ENCODE results near the gene PTPN7. TPM values are rescaled to one million over a fixed set of nuclear protein-coding genes. Genes with fewer than 3 reads are reported as not detected.

Gene PTPN7
- total and polyA plus RNA-seq, 2 of the 13 experiments (the other 11 are each of a cell fraction or from before 2014, with no cell fraction given) = not detected

DNA sequence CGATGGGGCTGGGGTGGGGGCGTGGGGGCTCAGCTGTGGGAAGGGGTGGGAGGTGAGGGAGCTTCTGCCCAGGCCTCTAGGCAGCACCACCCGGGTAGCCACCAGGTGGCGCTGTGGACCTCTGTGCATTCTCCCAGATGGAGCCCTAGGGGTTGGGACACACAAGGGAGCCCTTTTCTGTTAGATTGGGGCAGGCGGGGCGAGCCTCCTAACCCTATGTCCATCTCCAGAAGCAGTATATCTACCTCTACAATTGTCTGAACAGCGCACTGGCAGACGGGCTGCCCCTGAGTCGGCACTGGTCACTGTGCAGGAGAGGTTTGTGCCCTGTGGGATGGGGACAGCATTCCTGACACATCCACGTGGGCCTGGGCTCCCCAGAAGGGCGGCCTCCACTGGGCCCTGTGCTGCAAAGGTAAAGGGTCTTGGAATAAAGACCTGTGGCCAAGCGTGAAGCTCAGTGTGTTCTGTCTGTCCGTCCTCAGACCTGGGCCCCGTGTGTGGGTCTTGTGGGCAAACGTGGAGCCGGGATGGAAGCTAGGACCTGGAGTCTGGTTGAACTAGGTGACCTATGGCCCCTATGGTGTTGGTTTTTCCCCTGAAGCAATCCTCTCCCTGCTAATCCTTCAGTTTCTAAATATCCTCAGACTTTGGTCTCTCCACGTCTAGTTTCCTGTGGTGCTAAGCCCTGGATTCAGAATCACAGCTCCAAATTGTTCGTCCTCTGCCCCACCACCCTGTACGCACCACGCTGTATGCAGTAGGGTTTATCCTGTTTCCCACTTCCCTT, 28.8 kb upstream of the PTPN7 start (continued):
- TF ChIP-seq, protein P1, sequence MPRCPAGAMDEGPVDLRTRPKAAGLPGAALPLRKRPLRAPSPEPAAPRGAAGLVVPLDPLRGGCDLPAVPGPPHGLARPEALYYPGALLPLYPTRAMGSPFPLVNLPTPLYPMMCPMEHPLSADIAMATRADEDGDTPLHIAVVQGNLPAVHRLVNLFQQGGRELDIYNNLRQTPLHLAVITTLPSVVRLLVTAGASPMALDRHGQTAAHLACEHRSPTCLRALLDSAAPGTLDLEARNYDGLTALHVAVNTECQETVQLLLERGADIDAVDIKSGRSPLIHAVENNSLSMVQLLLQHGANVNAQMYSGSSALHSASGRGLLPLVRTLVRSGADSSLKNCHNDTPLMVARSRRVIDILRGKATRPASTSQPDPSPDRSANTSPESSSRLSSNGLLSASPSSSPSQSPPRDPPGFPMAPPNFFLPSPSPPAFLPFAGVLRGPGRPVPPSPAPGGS (CRISPR knock-in tag; IDR thresholded peaks at IDR 0.05) = 0 out of 2 replicates have a peak, but pooled peaks have one; percentile 57
- TF ChIP-seq ZNF598 (CRISPR knock-in tag; IDR thresholded peaks at IDR 0.05; ENCODE audit: borderline replicate concordance) (0 out of 2 replicates have a peak, but pooled peaks have one; percentile 45), ATF6 (CRISPR knock-in tag; conservative IDR thresholded peaks at IDR 0.05) (no peak), IKZF1 (IDR thresholded peaks at IDR 0.05) (no peak), SSRP1 (CRISPR knock-in tag; IDR thresholded peaks at IDR 0.05) (no peak), PPARG (CRISPR knock-in tag; conservative IDR thresholded peaks at IDR 0.05) (no peak; the same call in 1 of the 2 replicates), MEIS2 (CRISPR knock-in tag; IDR thresholded peaks at IDR 0.05) (peak; percentile 33; the same call in 1 of the 2 replicates), ZNF350 (CRISPR knock-in tag; IDR thresholded peaks at IDR 0.05; ENCODE audit: borderline replicate concordance, low read depth) (peak; percentile 28; the same call in 1 of the 2 replicates), MTA3 (CRISPR knock-in tag; IDR thresholded peaks at IDR 0.05) (no peak)
- TF ChIP-seq, protein P2, sequence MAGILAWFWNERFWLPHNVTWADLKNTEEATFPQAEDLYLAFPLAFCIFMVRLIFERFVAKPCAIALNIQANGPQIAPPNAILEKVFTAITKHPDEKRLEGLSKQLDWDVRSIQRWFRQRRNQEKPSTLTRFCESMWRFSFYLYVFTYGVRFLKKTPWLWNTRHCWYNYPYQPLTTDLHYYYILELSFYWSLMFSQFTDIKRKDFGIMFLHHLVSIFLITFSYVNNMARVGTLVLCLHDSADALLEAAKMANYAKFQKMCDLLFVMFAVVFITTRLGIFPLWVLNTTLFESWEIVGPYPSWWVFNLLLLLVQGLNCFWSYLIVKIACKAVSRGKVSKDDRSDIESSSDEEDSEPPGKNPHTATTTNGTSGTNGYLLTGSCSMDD (CRISPR knock-in tag; IDR thresholded peaks at IDR 0.05) = no peak
- TF ChIP-seq, protein P3, sequence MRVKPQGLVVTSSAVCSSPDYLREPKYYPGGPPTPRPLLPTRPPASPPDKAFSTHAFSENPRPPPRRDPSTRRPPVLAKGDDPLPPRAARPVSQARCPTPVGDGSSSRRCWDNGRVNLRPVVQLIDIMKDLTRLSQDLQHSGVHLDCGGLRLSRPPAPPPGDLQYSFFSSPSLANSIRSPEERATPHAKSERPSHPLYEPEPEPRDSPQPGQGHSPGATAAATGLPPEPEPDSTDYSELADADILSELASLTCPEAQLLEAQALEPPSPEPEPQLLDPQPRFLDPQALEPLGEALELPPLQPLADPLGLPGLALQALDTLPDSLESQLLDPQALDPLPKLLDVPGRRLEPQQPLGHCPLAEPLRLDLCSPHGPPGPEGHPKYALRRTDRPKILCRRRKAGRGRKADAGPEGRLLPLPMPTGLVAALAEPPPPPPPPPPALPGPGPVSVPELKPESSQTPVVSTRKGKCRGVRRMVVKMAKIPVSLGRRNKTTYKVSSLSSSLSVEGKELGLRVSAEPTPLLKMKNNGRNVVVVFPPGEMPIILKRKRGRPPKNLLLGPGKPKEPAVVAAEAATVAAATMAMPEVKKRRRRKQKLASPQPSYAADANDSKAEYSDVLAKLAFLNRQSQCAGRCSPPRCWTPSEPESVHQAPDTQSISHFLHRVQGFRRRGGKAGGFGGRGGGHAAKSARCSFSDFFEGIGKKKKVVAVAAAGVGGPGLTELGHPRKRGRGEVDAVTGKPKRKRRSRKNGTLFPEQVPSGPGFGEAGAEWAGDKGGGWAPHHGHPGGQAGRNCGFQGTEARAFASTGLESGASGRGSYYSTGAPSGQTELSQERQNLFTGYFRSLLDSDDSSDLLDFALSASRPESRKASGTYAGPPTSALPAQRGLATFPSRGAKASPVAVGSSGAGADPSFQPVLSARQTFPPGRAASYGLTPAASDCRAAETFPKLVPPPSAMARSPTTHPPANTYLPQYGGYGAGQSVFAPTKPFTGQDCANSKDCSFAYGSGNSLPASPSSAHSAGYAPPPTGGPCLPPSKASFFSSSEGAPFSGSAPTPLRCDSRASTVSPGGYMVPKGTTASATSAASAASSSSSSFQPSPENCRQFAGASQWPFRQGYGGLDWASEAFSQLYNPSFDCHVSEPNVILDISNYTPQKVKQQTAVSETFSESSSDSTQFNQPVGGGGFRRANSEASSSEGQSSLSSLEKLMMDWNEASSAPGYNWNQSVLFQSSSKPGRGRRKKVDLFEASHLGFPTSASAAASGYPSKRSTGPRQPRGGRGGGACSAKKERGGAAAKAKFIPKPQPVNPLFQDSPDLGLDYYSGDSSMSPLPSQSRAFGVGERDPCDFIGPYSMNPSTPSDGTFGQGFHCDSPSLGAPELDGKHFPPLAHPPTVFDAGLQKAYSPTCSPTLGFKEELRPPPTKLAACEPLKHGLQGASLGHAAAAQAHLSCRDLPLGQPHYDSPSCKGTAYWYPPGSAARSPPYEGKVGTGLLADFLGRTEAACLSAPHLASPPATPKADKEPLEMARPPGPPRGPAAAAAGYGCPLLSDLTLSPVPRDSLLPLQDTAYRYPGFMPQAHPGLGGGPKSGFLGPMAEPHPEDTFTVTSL (CRISPR knock-in tag; IDR thresholded peaks at IDR 0.05; ENCODE audit: borderline replicate concordance) = no peak
- TF ChIP-seq, protein P4, sequence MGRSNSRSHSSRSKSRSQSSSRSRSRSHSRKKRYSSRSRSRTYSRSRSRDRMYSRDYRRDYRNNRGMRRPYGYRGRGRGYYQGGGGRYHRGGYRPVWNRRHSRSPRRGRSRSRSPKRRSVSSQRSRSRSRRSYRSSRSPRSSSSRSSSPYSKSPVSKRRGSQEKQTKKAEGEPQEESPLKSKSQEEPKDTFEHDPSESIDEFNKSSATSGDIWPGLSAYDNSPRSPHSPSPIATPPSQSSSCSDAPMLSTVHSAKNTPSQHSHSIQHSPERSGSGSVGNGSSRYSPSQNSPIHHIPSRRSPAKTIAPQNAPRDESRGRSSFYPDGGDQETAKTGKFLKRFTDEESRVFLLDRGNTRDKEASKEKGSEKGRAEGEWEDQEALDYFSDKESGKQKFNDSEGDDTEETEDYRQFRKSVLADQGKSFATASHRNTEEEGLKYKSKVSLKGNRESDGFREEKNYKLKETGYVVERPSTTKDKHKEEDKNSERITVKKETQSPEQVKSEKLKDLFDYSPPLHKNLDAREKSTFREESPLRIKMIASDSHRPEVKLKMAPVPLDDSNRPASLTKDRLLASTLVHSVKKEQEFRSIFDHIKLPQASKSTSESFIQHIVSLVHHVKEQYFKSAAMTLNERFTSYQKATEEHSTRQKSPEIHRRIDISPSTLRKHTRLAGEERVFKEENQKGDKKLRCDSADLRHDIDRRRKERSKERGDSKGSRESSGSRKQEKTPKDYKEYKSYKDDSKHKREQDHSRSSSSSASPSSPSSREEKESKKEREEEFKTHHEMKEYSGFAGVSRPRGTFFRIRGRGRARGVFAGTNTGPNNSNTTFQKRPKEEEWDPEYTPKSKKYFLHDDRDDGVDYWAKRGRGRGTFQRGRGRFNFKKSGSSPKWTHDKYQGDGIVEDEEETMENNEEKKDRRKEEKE (IDR thresholded peaks at IDR 0.05) = no peak
- TF ChIP-seq, protein P5, sequence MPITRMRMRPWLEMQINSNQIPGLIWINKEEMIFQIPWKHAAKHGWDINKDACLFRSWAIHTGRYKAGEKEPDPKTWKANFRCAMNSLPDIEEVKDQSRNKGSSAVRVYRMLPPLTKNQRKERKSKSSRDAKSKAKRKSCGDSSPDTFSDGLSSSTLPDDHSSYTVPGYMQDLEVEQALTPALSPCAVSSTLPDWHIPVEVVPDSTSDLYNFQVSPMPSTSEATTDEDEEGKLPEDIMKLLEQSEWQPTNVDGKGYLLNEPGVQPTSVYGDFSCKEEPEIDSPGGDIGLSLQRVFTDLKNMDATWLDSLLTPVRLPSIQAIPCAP (CRISPR knock-in tag; IDR thresholded peaks at IDR 0.05; ENCODE audit: low read depth) = no peak
